Rectal smooth muscle tissue (tissue), 1 donor: Measurements from ENCODE around the gene ST3GAL4.
"Not testable (repeated sequence)": the region's sequence is repeated elsewhere in the genome, so short reads cannot be mapped to it uniquely, and the experiment has no call there.

ENCODE experiments used
- H3K27ac ChIP-seq: one replicate; pipeline ENCODE4 v1.7.0; 2013; ENCODE audit warnings: low read depth, low read length, inconsistent platforms
- H3K27me3 ChIP-seq: one replicate; pipeline ENCODE4 v1.7.0; 2013; ENCODE audit warnings: low read length; ENCODE audit not compliant: control insufficient read depth, insufficient read depth
- H3K36me3 ChIP-seq: one replicate; pipeline ENCODE4 v1.7.0; 2013; ENCODE audit warnings: low read length; ENCODE audit not compliant: control insufficient read depth, insufficient read depth
- H3K4me1 ChIP-seq: one replicate; pipeline ENCODE4 v1.7.0; 2013; ENCODE audit warnings: low read length; ENCODE audit not compliant: control insufficient read depth, insufficient read depth
- H3K4me3 ChIP-seq: one replicate; pipeline ENCODE4 v1.7.0; 2013; ENCODE audit warnings: low read length
- H3K9ac ChIP-seq: one replicate; pipeline ENCODE4 v1.7.0; 2013; ENCODE audit warnings: low read length

The ST3GAL4 gene, protein sequence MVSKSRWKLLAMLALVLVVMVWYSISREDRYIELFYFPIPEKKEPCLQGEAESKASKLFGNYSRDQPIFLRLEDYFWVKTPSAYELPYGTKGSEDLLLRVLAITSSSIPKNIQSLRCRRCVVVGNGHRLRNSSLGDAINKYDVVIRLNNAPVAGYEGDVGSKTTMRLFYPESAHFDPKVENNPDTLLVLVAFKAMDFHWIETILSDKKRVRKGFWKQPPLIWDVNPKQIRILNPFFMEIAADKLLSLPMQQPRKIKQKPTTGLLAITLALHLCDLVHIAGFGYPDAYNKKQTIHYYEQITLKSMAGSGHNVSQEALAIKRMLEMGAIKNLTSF

DNA sequence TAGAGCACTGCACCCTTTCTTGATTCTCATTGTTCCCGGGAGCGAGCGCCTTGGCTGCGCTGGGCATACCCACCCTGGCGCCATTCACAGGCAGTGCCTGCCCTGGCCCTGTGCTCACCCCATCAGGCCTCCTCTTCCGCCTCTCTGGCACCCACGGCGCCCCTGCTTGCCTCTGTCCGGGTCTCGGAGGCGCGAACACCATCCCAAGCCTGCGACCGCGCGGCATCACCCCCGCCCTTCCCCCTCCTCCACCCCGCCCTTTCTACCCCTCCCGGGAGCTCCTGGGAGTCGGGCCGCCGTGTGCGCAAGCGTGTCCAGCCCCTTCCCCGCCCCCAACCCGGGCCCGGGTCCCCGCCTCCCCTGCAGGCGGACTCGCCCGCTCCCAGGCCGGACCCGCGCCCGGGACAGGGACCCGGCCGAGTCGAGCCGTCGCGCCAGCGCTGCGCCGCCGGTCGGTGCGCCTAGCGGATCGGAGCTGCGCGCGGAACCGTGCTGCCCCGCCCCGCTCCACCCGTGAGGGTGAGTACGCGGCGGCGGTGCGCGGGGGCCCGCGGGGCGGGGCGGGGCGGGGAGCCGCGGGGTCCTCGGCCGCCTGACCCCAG is at the start of gene ST3GAL4:
Gene ST3GAL4, plus strand, starts transcription at position 363 of the 602 bp plus-strand sequence. CDS start 50,470 bp downstream, outside the sequence.
- Histone ChIP-seq H3K4me3 (peak within 1 kb of the TSS; percentile 93), H3K9ac (peak within 1 kb of the TSS; percentile 38), H3K27me3 (no peaks in the 10 kb centered on the region), H3K4me1 (peaks cover 33% of the 10 kb centered on the region), H3K27ac (peak within 1 kb of the TSS; percentile 80), H3K36me3 (no peaks in the 10 kb centered on the region)

DNA sequence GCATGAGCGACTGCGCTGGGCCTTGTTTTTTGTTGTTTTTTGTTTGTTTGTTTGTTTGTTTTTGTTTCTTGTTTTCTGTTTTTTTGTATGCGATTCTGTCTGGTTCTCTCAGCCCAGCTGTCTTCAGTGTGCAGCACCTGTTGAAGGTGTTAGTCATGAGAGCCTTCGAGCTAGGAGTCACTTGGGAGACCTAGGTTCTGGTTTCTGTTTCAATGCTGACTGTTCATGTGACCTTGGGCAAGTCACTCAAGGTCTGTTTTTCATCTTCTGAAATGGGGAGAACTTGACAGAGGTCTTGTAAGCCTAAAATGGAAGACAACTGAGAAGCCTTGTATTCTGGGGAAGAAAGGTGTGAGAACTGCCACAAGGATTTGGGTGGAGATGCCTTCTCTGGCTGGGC is 49.8 kb upstream of the ST3GAL4 start:
- H3K4me3 ChIP-seq: no peak overlapping the region
- H3K9ac ChIP-seq: no peak overlapping the region
- no peak overlapping the region for H3K27ac ChIP-seq
- H3K4me1 ChIP-seq: peaks cover 7% of the 10 kb centered on the region
- no peaks in the 10 kb centered on the region for H3K27me3 ChIP-seq
- peaks cover 5% of the 10 kb centered on the region for H3K36me3 ChIP-seq

DNA sequence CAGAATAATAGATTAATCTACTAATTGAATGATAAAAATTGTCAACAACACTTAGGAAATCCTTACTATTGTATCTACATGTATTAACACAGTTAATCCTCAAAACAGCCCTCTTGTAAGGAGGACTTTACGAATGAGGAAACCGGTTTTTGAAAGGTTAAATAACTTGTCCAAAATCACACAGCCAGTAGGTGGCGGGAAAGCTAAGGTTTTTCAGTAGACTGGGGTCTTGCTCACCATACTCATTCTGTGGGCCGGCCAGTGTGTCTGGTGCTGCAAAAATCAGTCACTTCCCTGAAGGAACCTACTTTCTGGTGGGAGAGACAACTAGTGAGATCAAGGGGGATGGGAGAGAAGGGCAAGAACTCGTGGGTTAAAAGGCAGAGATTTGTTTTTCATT is 47.8 kb upstream of the ST3GAL4 start:
- no peak overlapping the region for H3K9ac ChIP-seq
- no peaks in the 10 kb centered on the region for H3K27me3 ChIP-seq
- no peak overlapping the region for H3K27ac ChIP-seq
- peaks cover 8% of the 10 kb centered on the region for H3K4me1 ChIP-seq
- H3K4me3 ChIP-seq: no peak overlapping the region
- H3K36me3 ChIP-seq: peaks cover 5% of the 10 kb centered on the region

DNA sequence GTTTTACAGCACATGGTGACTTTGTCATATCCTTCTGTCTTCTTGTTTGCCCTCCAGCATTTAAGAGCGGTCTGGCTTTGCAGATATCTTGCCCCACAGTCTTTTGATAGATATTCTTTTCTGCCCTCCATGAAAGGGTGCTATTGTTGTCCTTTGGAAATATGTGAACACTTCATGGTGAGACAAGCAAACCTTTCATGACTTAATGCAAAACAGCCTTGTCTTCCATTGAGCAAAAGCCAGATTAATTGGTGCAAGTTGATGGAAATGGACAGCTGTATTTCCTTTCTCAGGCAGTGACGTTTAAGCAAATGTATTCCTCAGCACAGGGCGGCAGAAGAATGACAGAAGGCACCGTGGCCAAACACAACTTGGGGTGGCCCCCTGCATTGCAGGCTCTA is 47.2 kb upstream of the ST3GAL4 start:
- Histone ChIP-seq H3K4me3 (no peak overlapping the region), H3K9ac (no peak overlapping the region), H3K27ac (no peak overlapping the region), H3K27me3 (no peaks in the 10 kb centered on the region), H3K4me1 (peaks cover 8% of the 10 kb centered on the region), H3K36me3 (peaks cover 5% of the 10 kb centered on the region)

DNA sequence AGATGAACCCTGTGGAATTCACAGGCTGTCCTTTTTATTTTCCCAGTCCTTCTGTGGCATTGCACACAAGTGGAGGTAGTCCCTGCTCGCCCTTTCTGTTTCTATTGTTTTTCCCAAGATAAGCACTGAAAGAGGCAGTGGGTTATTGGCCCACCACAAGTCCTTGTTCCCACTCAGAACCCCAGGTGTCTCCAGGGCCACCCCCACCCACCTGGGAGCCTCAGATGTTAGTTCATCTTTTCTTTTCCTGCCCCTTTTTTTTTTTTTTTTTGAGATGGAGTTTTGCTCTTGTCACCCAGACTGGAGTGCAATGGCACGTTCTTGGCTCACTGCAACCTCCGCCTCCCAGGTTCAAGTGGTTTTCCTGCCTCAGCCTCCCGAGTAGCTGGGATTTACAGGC is 46.7 kb upstream of the ST3GAL4 start:
- not testable (repeated sequence) for H3K27me3 ChIP-seq, H3K36me3 ChIP-seq, H3K9ac ChIP-seq, H3K27ac ChIP-seq, H3K4me1 ChIP-seq, H3K4me3 ChIP-seq

DNA sequence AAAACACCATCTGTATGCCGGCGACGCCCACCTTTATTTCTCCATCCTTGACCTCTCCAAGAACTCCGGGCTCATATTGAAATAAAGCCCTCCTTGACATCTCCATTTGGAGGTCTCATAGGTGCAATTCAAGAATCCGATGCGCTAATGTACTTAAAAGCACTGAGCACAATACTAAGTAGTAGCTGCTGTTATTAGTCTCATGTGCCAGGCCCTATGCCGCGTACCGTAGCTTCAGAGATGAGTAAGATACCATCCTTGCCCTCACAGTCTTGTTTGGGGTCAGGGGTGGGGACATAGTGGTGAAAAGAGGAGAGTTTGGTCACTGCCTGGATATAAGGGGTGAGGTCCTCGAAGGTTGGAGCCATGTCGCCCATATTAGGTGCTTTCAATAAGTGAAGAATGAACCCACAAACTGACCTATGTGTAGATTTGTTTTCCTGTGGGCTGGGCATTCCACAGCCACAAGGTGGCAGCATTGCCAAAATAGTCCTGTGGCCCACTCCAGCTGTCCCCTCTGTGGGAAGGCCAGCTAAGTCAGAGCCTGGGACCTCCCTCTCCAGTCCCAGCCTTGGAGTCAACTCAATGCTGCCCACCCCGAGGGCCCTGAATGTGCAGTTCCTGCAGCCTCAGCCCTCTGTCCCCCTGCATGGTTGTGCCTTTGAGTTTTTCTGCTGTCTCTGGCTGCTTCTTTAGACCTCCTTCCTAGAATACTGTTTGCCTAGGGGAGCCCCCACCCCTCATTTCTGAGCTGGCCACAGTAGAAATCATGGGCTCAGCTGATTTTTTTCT is 45.1 kb upstream of the ST3GAL4 start:
- Histone ChIP-seq H3K9ac (no peak overlapping the region), H3K4me1 (peaks cover 2% of the 10 kb centered on the region), H3K4me3 (peak overlapping the region; percentile 19), H3K27me3 (no peaks in the 10 kb centered on the region), H3K27ac (no peak overlapping the region), H3K36me3 (peaks cover 5% of the 10 kb centered on the region)

DNA sequence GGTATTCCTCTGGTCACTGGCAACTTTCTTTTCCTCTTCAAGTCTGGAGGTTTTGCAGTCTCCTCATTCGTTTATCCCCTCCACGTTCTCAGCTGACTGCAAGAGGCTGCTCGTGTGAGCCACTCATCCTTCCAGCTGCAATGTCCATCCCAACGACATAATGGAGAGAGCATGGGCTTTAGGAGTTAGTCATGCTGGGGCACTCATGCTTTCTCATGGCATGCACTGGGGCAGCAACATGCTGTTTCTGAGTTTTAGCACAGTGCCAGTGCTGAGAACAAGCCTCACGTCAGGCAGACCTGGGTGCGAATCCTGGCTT is 44.5 kb upstream of the ST3GAL4 start:
- Histone ChIP-seq H3K9ac (no peak overlapping the region), H3K4me3 (peak overlapping the region; percentile 19), H3K36me3 (peaks cover 5% of the 10 kb centered on the region), H3K27ac (no peak overlapping the region), H3K27me3 (no peaks in the 10 kb centered on the region), H3K4me1 (peaks cover 2% of the 10 kb centered on the region)

DNA sequence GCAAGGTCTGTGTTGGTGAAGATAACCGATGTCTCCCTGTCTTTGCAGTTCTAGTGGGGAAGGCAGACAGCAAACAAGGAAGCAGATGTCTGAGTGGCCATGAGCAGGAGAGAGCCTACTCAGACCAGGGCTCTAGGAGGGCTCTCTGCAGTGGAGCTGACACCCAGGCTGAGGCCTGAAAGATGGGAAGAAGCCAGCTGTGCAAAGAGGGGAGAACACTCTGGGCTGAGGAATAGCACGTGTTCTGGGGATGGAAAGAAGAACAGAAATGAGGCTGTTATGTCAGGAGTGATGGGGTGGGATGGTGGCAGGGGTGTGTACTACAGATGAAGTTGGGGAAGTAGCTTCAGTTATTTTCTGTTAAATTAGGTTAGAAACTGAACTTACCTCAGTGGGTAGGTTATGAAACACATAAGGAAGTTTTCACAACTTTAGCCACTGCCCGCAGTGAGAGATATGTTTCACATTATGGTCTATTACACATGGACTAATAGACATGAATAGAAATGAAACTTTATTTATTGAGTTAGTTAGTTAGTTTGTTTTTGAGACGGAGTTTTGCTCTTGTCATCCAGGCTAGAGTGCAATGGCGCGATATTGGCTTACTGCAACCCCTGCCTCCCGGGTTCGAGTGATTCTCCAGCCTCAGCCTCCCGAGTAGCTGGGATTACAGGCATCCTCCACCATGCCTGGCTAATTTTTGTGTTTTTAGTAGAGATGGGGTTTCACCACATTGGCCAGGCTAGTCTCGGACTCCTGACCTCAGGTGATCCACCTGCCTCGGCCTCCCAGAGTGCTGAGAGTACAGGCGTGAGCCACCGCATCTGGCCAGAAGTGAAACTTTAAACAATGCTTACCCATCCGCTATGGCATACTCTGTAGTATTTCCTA is 43.8 kb upstream of the ST3GAL4 start:
- peaks cover 5% of the 10 kb centered on the region for H3K36me3 ChIP-seq
- no peak overlapping the region for H3K4me3 ChIP-seq
- H3K27ac ChIP-seq: no peak overlapping the region

DNA sequence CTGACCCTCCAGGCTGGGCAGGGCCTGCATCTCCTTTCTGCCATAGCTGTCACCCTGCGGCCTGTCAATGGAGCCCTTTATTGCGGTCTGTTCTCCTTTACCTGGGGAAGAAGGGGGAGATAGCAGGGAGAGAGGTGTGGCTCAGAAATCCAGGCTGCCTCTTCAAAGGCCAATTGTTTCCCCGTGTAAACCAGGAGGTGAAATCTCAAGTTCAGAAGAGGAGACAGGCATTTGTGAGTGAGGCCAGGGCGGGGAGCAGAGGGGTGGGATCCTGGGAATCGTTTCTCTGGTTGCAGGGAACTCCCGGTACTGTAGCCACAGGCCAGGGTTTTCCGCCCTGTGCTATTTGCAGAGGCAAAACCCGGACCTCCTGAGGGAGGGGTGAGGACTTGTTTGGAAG is 42.5 kb upstream of the ST3GAL4 start:
- H3K27me3 ChIP-seq: no peaks in the 10 kb centered on the region
- H3K36me3 ChIP-seq: peaks cover 5% of the 10 kb centered on the region
- no peak overlapping the region for H3K9ac ChIP-seq
- H3K4me3 ChIP-seq: no peak overlapping the region
- H3K27ac ChIP-seq: no peak overlapping the region
- peaks cover 11% of the 10 kb centered on the region for H3K4me1 ChIP-seq

More for the DNA sequence above, 43.8 kb upstream of the ST3GAL4 start:
- Histone ChIP-seq H3K4me1 (peaks cover 2% of the 10 kb centered on the region), H3K27me3 (no peaks in the 10 kb centered on the region), H3K9ac (no peak overlapping the region)

DNA sequence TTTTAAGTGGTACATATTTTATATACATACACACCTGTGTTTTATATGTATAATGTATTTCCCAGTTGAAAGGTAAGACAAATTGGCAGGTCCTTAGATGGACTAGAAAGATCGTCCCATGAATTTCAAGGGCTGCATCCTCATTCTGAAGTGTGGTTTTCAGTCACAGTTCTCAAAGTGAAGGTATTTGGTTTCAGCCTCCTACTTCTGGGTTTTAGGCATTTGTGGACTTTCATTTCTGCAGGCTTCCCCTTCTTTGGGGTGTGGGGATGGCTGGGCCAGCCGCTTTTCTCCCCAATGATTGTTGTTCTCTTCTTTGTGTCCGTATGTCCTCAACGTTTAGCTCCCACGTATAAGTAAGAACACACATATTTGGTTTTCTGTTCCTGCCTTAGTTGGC is 41.7 kb upstream of the ST3GAL4 start:
- peaks cover 19% of the 10 kb centered on the region for H3K4me1 ChIP-seq
- no peak overlapping the region for H3K27ac ChIP-seq
- H3K4me3 ChIP-seq: no peak overlapping the region
- peaks cover 5% of the 10 kb centered on the region for H3K36me3 ChIP-seq
- H3K9ac ChIP-seq: no peak overlapping the region
- no peaks in the 10 kb centered on the region for H3K27me3 ChIP-seq

DNA sequence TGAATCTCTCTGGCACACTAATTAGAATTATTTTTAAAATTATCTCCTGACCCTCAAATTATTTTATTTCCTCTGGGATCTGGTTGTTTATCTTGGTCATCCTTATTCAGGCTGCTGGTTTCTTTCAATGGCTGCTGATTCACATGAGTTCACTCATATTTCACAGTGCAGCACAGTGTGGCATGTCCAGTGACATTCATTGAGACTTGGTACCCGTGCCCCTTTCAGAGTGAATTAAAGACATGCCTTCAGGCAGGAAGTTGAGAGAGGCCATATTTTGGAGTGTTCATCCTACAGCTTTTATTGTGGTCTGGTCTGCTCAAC is 38.1 kb upstream of the ST3GAL4 start:
- no peak overlapping the region for H3K4me3 ChIP-seq
- H3K27me3 ChIP-seq: no peaks in the 10 kb centered on the region
- no peak overlapping the region for H3K9ac ChIP-seq
- peak overlapping the region; percentile 81 for H3K27ac ChIP-seq
- H3K36me3 ChIP-seq: no peaks in the 10 kb centered on the region
- peaks cover 25% of the 10 kb centered on the region for H3K4me1 ChIP-seq
